ENCODE data around the gene BATF2. TPM values are rescaled to one million over a fixed set of nuclear protein-coding genes. Genes with fewer than 3 reads are reported as not detected.
A peak's percentile ranks its signal among the peaks of the same experiment; 100 is the strongest.

The BATF2 gene
- total and polyA plus RNA-seq, 9 of the 15 experiments (the other 6 are each of a cell fraction or from before 2014, with no cell fraction given) = 1.7 to 8.9 (median 6.4) TPM

- no peaks in the 10 kb centered on the region for H3K27me3 ChIP-seq (ENCODE audit: control insufficient read depth in 2 of 2, insufficient read depth in 2 of 2, low read length in 2 of 2)
- in situ Hi-C loops (cut with MboI) (no loop called here), intact Hi-C loops (cut with micrococcal nuclease) (loop anchor here (2.0 kb wide), 1 partner anchor 26 kb away; the partner anchor contains the start of gene ARL2)
- peak within 1 kb of the TSS; percentile 96 for H3K27ac ChIP-seq (ENCODE audit: extremely low read depth, low read depth, low read length)
- H3K9me3 ChIP-seq (replicated peaks; ENCODE audit: control insufficient read depth, insufficient read depth, low read depth, low read length) = no peaks in the 10 kb centered on the region
- DNase-seq (ENCODE audit: extremely low read depth in 1 of 4, low spot score in 3 of 4) (peak; percentile 93 to 95 (median 94)), FAIRE-seq (peak; percentile 96), ATAC-seq (peak; percentile 97)
- H3K9ac ChIP-seq (ENCODE audit: insufficient read depth in 1 of 2, low read depth in 2 of 2, low read length in 2 of 2) = peak within 1 kb of the TSS; percentile 82 to 94
- ChIA-PET POLR2A (interaction anchor here (0.6 to 1.9 kb wide), 23 partner anchors 8 to 569 kb away, joined by 3 to 9 read pairs (median 4); partner anchors contain the start of genes ARL2, FAU, MALAT1 and MRPL49), CTCF (ENCODE audit: low intra/inter-chr PET ratio) (interaction anchor here (0.7 kb wide), 1 partner anchor 27 kb away, joined by 4 read pairs; no protein-coding TSS in a partner anchor)
- H3K36me3 ChIP-seq (ENCODE audit: control insufficient read depth, insufficient read depth, low read length) = peaks cover 35% of the 10 kb centered on the region; the same call in 2 of the 3 replicates
- no TSS peak for BruUV-seq (replicated peaks)
- under 1% methylated on average over 47 of the region's 91 CpGs for WGBS (ENCODE audit: insufficient coverage, low coverage, missing lambda C conversion rate)
- H4K20me1 ChIP-seq (replicated peaks; ENCODE audit: control insufficient read depth, insufficient read depth, low read length) = no peaks in the 10 kb centered on the region; the same call in 1 of the 2 replicates
- H3K4me2 ChIP-seq (ENCODE audit: insufficient read depth, low read length) = peak within 1 kb of the TSS; percentile 79
- peaks cover 24% of the 10 kb centered on the region for H3K79me2 ChIP-seq (ENCODE audit: control insufficient read depth, insufficient read depth, low read length)
- H3K4me1 ChIP-seq (replicated peaks in 1 of 2; ENCODE audit: control insufficient read depth in 2 of 2, insufficient read depth in 2 of 2, low read length in 2 of 2) = peaks cover 10 to 56% of the 10 kb centered on the region in 2 experiments; a peak in 4 of 5 replicates
- peak within 1 kb of the TSS; percentile 90 for H2AFZ ChIP-seq (ENCODE audit: low read depth, low read length)
- H3K9me1 ChIP-seq (ENCODE audit: control insufficient read depth, insufficient read depth, low read length) = no peaks in the 10 kb centered on the region
- H3K4me3 ChIP-seq = peak within 1 kb of the TSS; percentile 89
- TF ChIP-seq ZNF184 (CRISPR knock-in tag; IDR thresholded peaks at IDR 0.05) (no peak), ZNF695 (CRISPR knock-in tag; IDR thresholded peaks at IDR 0.05) (no peak), DLX4 (CRISPR knock-in tag; IDR thresholded peaks at IDR 0.05) (no peak), CHD1 (IDR thresholded peaks at IDR 0.05; ENCODE audit: low read length) (no peak), ZC3H11A (IDR thresholded peaks at IDR 0.05; ENCODE audit: low read depth, low read length) (no peak), SP1 (CRISPR knock-in tag; IDR thresholded peaks at IDR 0.05) (peak; percentile 84), ZNF121 (CRISPR knock-in tag; conservative IDR thresholded peaks at IDR 0.05) (no peak; the same call in 1 of the 2 replicates), ZNF274 (IDR thresholded peaks at IDR 0.05; ENCODE audit: borderline replicate concordance, low read depth, low read length) (no peak), WHSC1 (IDR thresholded peaks at IDR 0.05; ENCODE audit: low read length) (no peak), ADNP (tag; IDR thresholded peaks at IDR 0.05) (no peak), PCBP1 (IDR thresholded peaks at IDR 0.05; ENCODE audit: low read depth, low read length, poor library complexity, severe bottlenecking) (peak; percentile 75), SNRNP70 (optimal IDR thresholded peaks at IDR 0.05; ENCODE audit: low read depth, low read length) (no peak), DPF2 (IDR thresholded peaks at IDR 0.05) (no peak), FOXJ2 (tag; IDR thresholded peaks at IDR 0.05) (peak; percentile 29; the same call in 1 of the 2 replicates), ZNF431 (CRISPR knock-in tag; IDR thresholded peaks at IDR 0.05) (peak; percentile 70; the same call in 1 of the 2 replicates), ELK3 (CRISPR knock-in tag; IDR thresholded peaks at IDR 0.05) (no peak)
- TF ChIP-seq, protein P1, sequence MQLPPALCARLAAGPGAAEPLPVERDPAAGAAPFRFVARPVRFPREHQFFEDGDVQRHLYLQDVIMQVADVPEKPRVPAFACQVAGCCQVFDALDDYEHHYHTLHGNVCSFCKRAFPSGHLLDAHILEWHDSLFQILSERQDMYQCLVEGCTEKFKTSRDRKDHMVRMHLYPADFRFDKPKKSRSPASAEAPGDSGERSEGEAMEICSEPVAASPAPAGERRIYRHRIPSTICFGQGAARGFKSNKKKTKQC (CRISPR knock-in tag; IDR thresholded peaks at IDR 0.05) = peak; percentile 52
- TF ChIP-seq, protein P2, sequence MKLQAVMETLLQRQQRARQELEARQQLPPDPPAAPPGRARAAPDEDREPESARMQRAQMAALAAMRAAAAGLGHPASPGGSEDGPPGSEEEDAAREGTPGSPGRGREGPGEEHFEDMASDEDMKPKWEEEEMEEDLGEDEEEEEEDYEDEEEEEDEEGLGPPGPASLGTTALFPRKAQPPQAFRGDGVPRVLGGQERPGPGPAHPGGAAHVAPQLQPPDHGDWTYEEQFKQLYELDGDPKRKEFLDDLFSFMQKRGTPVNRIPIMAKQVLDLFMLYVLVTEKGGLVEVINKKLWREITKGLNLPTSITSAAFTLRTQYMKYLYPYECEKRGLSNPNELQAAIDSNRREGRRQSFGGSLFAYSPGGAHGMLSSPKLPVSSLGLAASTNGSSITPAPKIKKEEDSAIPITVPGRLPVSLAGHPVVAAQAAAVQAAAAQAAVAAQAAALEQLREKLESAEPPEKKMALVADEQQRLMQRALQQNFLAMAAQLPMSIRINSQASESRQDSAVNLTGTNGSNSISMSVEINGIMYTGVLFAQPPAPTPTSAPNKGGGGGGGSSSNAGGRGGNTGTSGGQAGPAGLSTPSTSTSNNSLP (IDR thresholded peaks at IDR 0.05; ENCODE audit: borderline replicate concordance, low read depth, low read length) = no peak
These were observed 44.3 kb upstream of the BATF2 start, which contains the start of gene SAC3D1 for GRCh38 chr11:65040847-65041622. Gene SAC3D1 (plus strand): TSS chr11:65041210. CDS start chr11:65041293, 83 bp downstream.
